Measurements from ENCODE around the gene FPGS. TPM values are rescaled to one million over a fixed set of nuclear protein-coding genes. Genes with fewer than 3 reads are reported as not detected.

FPGS gene
- total and polyA plus RNA-seq, 2 donors (not counting 1 experiment from before 2014, with no cell fraction given), result 103 to 136 TPM

DNA sequence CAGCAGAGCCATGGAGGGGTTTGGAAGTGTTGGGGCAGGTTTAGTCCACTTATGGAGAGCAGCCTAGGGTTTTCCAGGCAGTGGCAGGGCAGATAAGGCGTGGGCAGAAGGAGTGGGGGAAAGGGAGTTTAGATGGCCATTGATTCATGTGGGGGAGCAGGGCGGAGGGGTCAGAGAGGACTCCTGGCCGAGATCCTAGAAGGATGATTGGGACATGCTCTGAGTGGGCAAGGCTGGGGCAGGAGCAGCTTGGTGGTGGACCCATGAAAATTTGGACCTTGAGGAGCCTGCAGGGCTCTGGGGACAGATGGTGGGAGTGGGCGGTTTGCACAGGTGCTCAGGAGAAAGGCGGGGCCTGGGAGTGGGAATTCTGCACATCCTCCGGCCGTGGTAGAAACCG lies 49.5 kb upstream of the FPGS start:
- Mint-ChIP-seq H3K27me3 (no peaks in the 10 kb centered on the region), H3K9me3 (ENCODE audit: insufficient read depth) (no peaks in the 10 kb centered on the region), H3K4me3 (no peak overlapping the region), H3K27ac (no peak overlapping the region), H3K4me1 (peaks cover 11% of the 10 kb centered on the region)
- WGBS (ENCODE audit: insufficient coverage), result 92% methylated on average over 6 of the region's 8 CpGs
- intact Hi-C loops (cut with micrococcal nuclease), result no loop called here
- DNase-seq (no peak), ATAC-seq (ENCODE audit: low read depth) (no peak)
- ChIA-PET POLR2A (interaction anchor here (0.6 kb wide), 1 partner anchor 25 kb away, joined by 6 read pairs; no protein-coding TSS in a partner anchor), CTCF (interaction anchor here (0.6 kb wide), 1 partner anchor 45 kb away, joined by 3 read pairs; no protein-coding TSS in a partner anchor)
- Histone ChIP-seq H3K36me3 (replicated peaks in 1 of 2; ENCODE audit: control extremely low read depth in 1 of 2, control insufficient read depth in 1 of 2, extremely low read depth in 1 of 2, insufficient read depth in 2 of 2, low read length in 1 of 2) (peaks cover 3 to 58% of the 10 kb centered on the region in 2 experiments), H3K79me2 (ENCODE audit: control insufficient read depth, insufficient read depth, low read length) (peaks cover 69% of the 10 kb centered on the region), H3K27me3 (replicated peaks in 1 of 4; ENCODE audit: control extremely low read depth in 1 of 4, control insufficient read depth in 3 of 4, insufficient read depth in 4 of 4, low read length in 3 of 4) (no peaks in the 10 kb centered on the region), H3K9me3 (ENCODE audit: control extremely low read depth in 1 of 3, control insufficient read depth in 2 of 3, insufficient read depth in 1 of 3, low read length in 2 of 3) (no peaks in the 10 kb centered on the region), H3K27ac (ENCODE audit: low read length in 2 of 2) (no peak overlapping the region), H3K4me2 (replicated peaks; ENCODE audit: low read depth, low read length, poor library complexity, severe bottlenecking) (no peak overlapping the region), H4K20me1 (ENCODE audit: control insufficient read depth, insufficient read depth, low read length, poor library complexity, severe bottlenecking) (peaks cover 95% of the 10 kb centered on the region), H3K4me1 (ENCODE audit: control insufficient read depth in 2 of 2, insufficient read depth in 2 of 2, low read length in 2 of 2) (no peaks in the 10 kb centered on the region), H3K9ac (ENCODE audit: low read length) (no peak overlapping the region), H2AFZ (ENCODE audit: insufficient read depth, low read depth, low read length, poor library complexity, severe bottlenecking) (no peak overlapping the region), H3K4me3 (ENCODE audit: control extremely low read depth in 1 of 5, extremely low read depth in 1 of 5, insufficient read depth in 1 of 5, low read depth in 2 of 5, low read length in 4 of 5) (no peak overlapping the region)
- TF ChIP-seq, protein P1, sequence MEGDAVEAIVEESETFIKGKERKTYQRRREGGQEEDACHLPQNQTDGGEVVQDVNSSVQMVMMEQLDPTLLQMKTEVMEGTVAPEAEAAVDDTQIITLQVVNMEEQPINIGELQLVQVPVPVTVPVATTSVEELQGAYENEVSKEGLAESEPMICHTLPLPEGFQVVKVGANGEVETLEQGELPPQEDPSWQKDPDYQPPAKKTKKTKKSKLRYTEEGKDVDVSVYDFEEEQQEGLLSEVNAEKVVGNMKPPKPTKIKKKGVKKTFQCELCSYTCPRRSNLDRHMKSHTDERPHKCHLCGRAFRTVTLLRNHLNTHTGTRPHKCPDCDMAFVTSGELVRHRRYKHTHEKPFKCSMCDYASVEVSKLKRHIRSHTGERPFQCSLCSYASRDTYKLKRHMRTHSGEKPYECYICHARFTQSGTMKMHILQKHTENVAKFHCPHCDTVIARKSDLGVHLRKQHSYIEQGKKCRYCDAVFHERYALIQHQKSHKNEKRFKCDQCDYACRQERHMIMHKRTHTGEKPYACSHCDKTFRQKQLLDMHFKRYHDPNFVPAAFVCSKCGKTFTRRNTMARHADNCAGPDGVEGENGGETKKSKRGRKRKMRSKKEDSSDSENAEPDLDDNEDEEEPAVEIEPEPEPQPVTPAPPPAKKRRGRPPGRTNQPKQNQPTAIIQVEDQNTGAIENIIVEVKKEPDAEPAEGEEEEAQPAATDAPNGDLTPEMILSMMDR (IDR thresholded peaks at IDR 0.05), result no peak
- TF ChIP-seq EZH2 (IDR thresholded peaks at IDR 0.05; ENCODE audit: borderline replicate concordance, insufficient read depth, low read depth, low read length, poor library complexity, severe bottlenecking), result no peak

DNA sequence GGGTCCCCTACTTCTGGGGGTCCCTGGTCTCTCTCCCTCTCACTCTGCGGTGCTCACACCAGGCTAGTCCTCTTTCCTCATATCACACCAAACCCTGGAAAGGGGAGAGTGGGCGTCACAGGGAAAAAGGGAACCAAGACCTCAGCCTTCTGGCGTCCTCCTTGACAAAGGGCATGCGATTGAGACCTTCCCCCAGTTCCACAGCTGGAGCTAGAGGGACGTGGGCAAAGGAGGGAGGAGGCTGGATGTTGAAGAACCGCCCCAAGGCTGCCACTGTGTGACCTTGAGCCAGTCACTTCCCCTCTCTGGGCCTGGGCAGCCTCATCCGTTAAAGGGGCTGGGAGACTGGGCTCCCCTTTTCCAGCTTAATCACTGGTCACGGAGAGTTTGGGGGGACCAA lies 49.1 kb upstream of the FPGS start:
- H3K9me3 ChIP-seq (ENCODE audit: control extremely low read depth in 1 of 3, control insufficient read depth in 2 of 3, insufficient read depth in 1 of 3, low read length in 2 of 3), result no peaks in the 10 kb centered on the region
- H3K9me3 Mint-ChIP-seq (ENCODE audit: insufficient read depth), result no peaks in the 10 kb centered on the region

More for the DNA sequence above, 49.1 kb upstream of the FPGS start:
- H3K27ac ChIP-seq (ENCODE audit: low read length in 2 of 2), result no peak overlapping the region
- H2AFZ ChIP-seq (ENCODE audit: insufficient read depth, low read depth, low read length, poor library complexity, severe bottlenecking), result no peak overlapping the region
- H3K4me3 ChIP-seq (ENCODE audit: control extremely low read depth in 1 of 5, extremely low read depth in 1 of 5, insufficient read depth in 1 of 5, low read depth in 2 of 5, low read length in 4 of 5), result no peak overlapping the region
- H3K9ac ChIP-seq (ENCODE audit: low read length), result no peak overlapping the region
- Mint-ChIP-seq H3K4me3 (no peak overlapping the region), H3K27ac (no peak overlapping the region), H3K27me3 (no peaks in the 10 kb centered on the region), H3K4me1 (peaks cover 11% of the 10 kb centered on the region)
- TF ChIP-seq, protein P1 (IDR thresholded peaks at IDR 0.05), result no peak
- TF ChIP-seq EZH2 (IDR thresholded peaks at IDR 0.05; ENCODE audit: borderline replicate concordance, insufficient read depth, low read depth, low read length, poor library complexity, severe bottlenecking), result no peak
- peaks cover 72% of the 10 kb centered on the region for H3K79me2 ChIP-seq (ENCODE audit: control insufficient read depth, insufficient read depth, low read length)
- WGBS (ENCODE audit: insufficient coverage), result 95% methylated on average over 7 of the region's 8 CpGs
- H3K4me2 ChIP-seq (replicated peaks; ENCODE audit: low read depth, low read length, poor library complexity, severe bottlenecking), result no peak overlapping the region
- H4K20me1 ChIP-seq (ENCODE audit: control insufficient read depth, insufficient read depth, low read length, poor library complexity, severe bottlenecking), result peaks cover 95% of the 10 kb centered on the region
- intact Hi-C loops (cut with micrococcal nuclease), result no loop called here
- H3K4me1 ChIP-seq (ENCODE audit: control insufficient read depth in 2 of 2, insufficient read depth in 2 of 2, low read length in 2 of 2), result no peaks in the 10 kb centered on the region
- DNase-seq, result no peak
- CTCF ChIA-PET, result interaction anchor here (0.6 to 1.5 kb wide), 2 partner anchors 45 to 116 kb away, joined by 3 to 5 read pairs; no protein-coding TSS in a partner anchor
- H3K27me3 ChIP-seq (replicated peaks in 1 of 4; ENCODE audit: control extremely low read depth in 1 of 4, control insufficient read depth in 3 of 4, insufficient read depth in 4 of 4, low read length in 3 of 4), result no peaks in the 10 kb centered on the region
- peaks cover 3 to 58% of the 10 kb centered on the region in 2 experiments for H3K36me3 ChIP-seq (replicated peaks in 1 of 2; ENCODE audit: control extremely low read depth in 1 of 2, control insufficient read depth in 1 of 2, extremely low read depth in 1 of 2, insufficient read depth in 2 of 2, low read length in 1 of 2)
- no peak for ATAC-seq (ENCODE audit: low read depth)
- POLR2A ChIA-PET, result interaction anchor here (0.6 kb wide), 1 partner anchor 24 kb away, joined by 6 read pairs; no protein-coding TSS in a partner anchor

Measured in B cell (primary cell).